HCT116 (cell line): ENCODE data around the gene TMED10. TPM values are rescaled to one million over a fixed set of nuclear protein-coding genes. Genes with fewer than 3 reads are reported as not detected.

Experiments
- ATAC-seq: fragments of 200-7000 bp; cut with Tn5 transposase; 2 replicates; pipeline ENCODE4 v1.9.1; 2020; ENCODE audit warnings: mild to moderate bottlenecking, moderate library complexity
- BruUV-seq: library from RNA; stranded (reverse); fragments of 400-500 nt; replicated peaks from 2 replicates; lab custom pipeline; 2021; lab: Mats Ljungman, UMichigan
- CTCF ChIA-PET: fragments of 300-600 bp; sonication (Branson Sonifier 250); formaldehyde crosslinking; loops from one replicate; lab custom pipeline; 2021; ENCODE audit warnings: antibody characterized with exemption; lab: Charles Lee
- POLR2A ChIA-PET: fragments of 300-600, 350-600 bp; sonication (Branson Sonifier 250); formaldehyde crosslinking; loops from one replicate; lab custom pipeline; 2021; ENCODE audit warnings: antibody characterized with exemption; lab: Charles Lee
- RAD21 ChIA-PET, 2 experiments: fragments of 300-600 bp; sonication (Branson Sonifier 250); formaldehyde crosslinking; loops; one replicate each; lab custom pipeline; 2023; ENCODE audit warnings: low total read pairs in 2 of 2; ENCODE audit not compliant: uncharacterized antibody in 2 of 2, unreplicated experiment in 2 of 2, low non-redundant PET in 1 of 2; lab: Charles Lee
- DNase-seq: peaks from one replicate; pipeline ENCODE4 v3.0.0-alpha.2; 2010; ENCODE audit warnings: low read depth, low spot score
- H2AFZ ChIP-seq: fragments of 200-600 bp; shearing (Covaris generic), sonication (generic); 2 replicates; pipeline ENCODE4 v1.6.1; 2017; ENCODE audit warnings: low read depth, mixed run types, mixed read lengths, antibody characterized with exemption, low read length; ENCODE audit not compliant: poor library complexity, severe bottlenecking
- H3K27ac ChIP-seq: 2 replicates; pipeline ENCODE4 v1.5.1; 2012; ENCODE audit warnings: low read depth, low read length
- H3K27me3 ChIP-seq: fragments of 200-600 bp; sonication (generic); 2 replicates; pipeline ENCODE4 v1.6.1; 2016; ENCODE audit warnings: mixed run types, low read length, mixed read lengths; ENCODE audit not compliant: insufficient read depth
- H3K36me3 ChIP-seq, 2 experiments: fragments of 200-500 bp in 1 of 2; fragments of 200-600 bp in 1 of 2; sonication (Bioruptor generic) in 1 of 2; sonication (generic) in 1 of 2; 2 replicates each; pipeline versions ENCODE4 v1.5.1 to v1.6.1; 2014 to 2016; ENCODE audit warnings: low read length in 2 of 2, inconsistent platforms in 1 of 2, mixed read lengths in 1 of 2, mixed run types in 1 of 2; ENCODE audit not compliant: insufficient read depth in 2 of 2, control insufficient read depth in 1 of 2
- H3K4me1 ChIP-seq, 2 experiments: fragments of 200-600 bp in 1 of 2; sonication (generic) in 1 of 2; 2 replicates each; pipeline versions ENCODE4 v1.5.1 to v1.6.1; 2012 to 2017; ENCODE audit warnings: low read length in 2 of 2, inconsistent platforms in 1 of 2, mild to moderate bottlenecking in 1 of 2, mixed read lengths in 1 of 2, mixed run types in 1 of 2, moderate library complexity in 1 of 2; ENCODE audit not compliant: insufficient read depth in 2 of 2, control insufficient read depth in 1 of 2
- H3K4me2 ChIP-seq: fragments of 200-600 bp; sonication (generic); 2 replicates; pipeline ENCODE4 v1.6.1; 2017; ENCODE audit warnings: mixed run types, low read length, mixed read lengths
- H3K4me3 ChIP-seq, 2 experiments: fragments of 200-600 bp in 1 of 2; sonication (generic) in 1 of 2; replicated peaks in 1 of 2; 2 replicates each; pipeline ENCODE4 v1.5.1; 2011 to 2016; ENCODE audit warnings: low read length in 2 of 2, control low read depth in 1 of 2, low read depth in 1 of 2, mild to moderate bottlenecking in 1 of 2, mixed read lengths in 1 of 2, mixed run types in 1 of 2
- H3K79me2 ChIP-seq: fragments of 200-600 bp; sonication (generic); 2 replicates; pipeline ENCODE4 v1.6.1; 2017; ENCODE audit warnings: mild to moderate bottlenecking, mixed run types, low read length, moderate library complexity, mixed read lengths; ENCODE audit not compliant: insufficient read depth
- H3K9ac ChIP-seq: fragments of 200-600 bp; sonication (generic); 2 replicates; pipeline ENCODE4 v1.6.1; 2016; ENCODE audit warnings: low read length, mixed read lengths
- H3K9me2 ChIP-seq: fragments of 200-600 bp; sonication (generic), shearing (Covaris generic); 2 replicates; pipeline ENCODE4 v1.6.1; 2017; ENCODE audit warnings: mixed run types, mild to moderate bottlenecking, moderate library complexity; ENCODE audit not compliant: insufficient read depth
- H3K9me3 ChIP-seq, 2 experiments: fragments of 200-500 bp in 1 of 2; fragments of 200-600 bp in 1 of 2; sonication (Bioruptor generic) in 1 of 2; sonication (generic) in 1 of 2; 2 replicates each; pipeline ENCODE4 v1.6.1; 2014 to 2017; ENCODE audit warnings: low read length in 2 of 2, mixed read lengths in 2 of 2, inconsistent platforms in 1 of 2, low read depth in 1 of 2, mild to moderate bottlenecking in 1 of 2, mixed run types in 1 of 2, moderate library complexity in 1 of 2; ENCODE audit not compliant: control insufficient read depth in 1 of 2, insufficient read depth in 1 of 2
- H4K20me1 ChIP-seq: fragments of 200-600 bp; sonication (generic), shearing (Covaris generic); 2 replicates; pipeline ENCODE4 v1.6.1; 2017; ENCODE audit warnings: mixed run types, mild to moderate bottlenecking, moderate library complexity; ENCODE audit not compliant: insufficient read depth
- CEBPB ChIP-seq: IDR thresholded peaks from 2 replicates; pipeline ENCODE4 v1.6.1; 2012; ENCODE audit warnings: low read depth
- EGR1 ChIP-seq: IDR thresholded peaks from 2 replicates; pipeline ENCODE4 v1.6.1; 2012; ENCODE audit warnings: low read depth
- ELF1 ChIP-seq: IDR thresholded peaks from 2 replicates; pipeline ENCODE4 v1.6.1; 2012; ENCODE audit warnings: low read depth, borderline replicate concordance
- EZH2 ChIP-seq: fragments of 200-600 bp; sonication (generic); IDR thresholded peaks from 2 replicates; pipeline ENCODE4 v1.6.1; 2017; ENCODE audit warnings: antibody characterized with exemption, mixed run types
- FOSL1 ChIP-seq: IDR thresholded peaks from 2 replicates; pipeline ENCODE4 v1.6.1; 2012; ENCODE audit warnings: low read depth
- JUND ChIP-seq: IDR thresholded peaks from 2 replicates; pipeline ENCODE4 v1.6.1; 2012
- POLR2A ChIP-seq: IDR thresholded peaks from 2 replicates; pipeline ENCODE4 v1.7.0; 2011; ENCODE audit warnings: borderline replicate concordance; ENCODE audit not compliant: insufficient read depth, insufficient read length; ENCODE audit errors: extremely low read depth
- POLR2AphosphoS5 ChIP-seq: IDR thresholded peaks from 2 replicates; pipeline ENCODE4 v1.6.1; 2011; ENCODE audit warnings: mild to moderate bottlenecking, low read depth, low read length, moderate library complexity
- RAD21 ChIP-seq: IDR thresholded peaks from 2 replicates; pipeline ENCODE4 v1.6.1; 2012; ENCODE audit warnings: low read depth, mild to moderate bottlenecking
- SIN3A ChIP-seq: IDR thresholded peaks from 2 replicates; pipeline ENCODE4 v1.6.1; 2012; ENCODE audit warnings: low read depth
- ZFX ChIP-seq: fragments of 450-650 bp; IDR thresholded peaks from 2 replicates; pipeline ENCODE4 v1.6.1; 2017
- ZNF274 ChIP-seq: fragments of 200-500 bp; sonication (Bioruptor generic); IDR thresholded peaks from 2 replicates; pipeline ENCODE4 v1.6.1; 2014; ENCODE audit warnings: mild to moderate bottlenecking, low read depth, low read length, inconsistent platforms
- intact Hi-C: fragments of 100-400 bp; cut with micrococcal nuclease; formaldehyde crosslinking; loops from 2 replicates; pipeline ENCODE4 v1.10.0; 2022
- total RNA-seq: library from RNA; stranded (reverse); gene quantifications from one replicate; pipeline ENCODE4 v1.2.1, GENCODE V29; 2021; ENCODE audit not compliant: unreplicated experiment
- TF ChIP-seq, protein P1 (sequence below): IDR thresholded peaks from 2 replicates; pipeline ENCODE4 v1.6.1; 2011; ENCODE audit warnings: mild to moderate bottlenecking, low read length, moderate library complexity; ENCODE audit not compliant: insufficient replicate concordance; ENCODE audit errors: extremely low read depth
- TF ChIP-seq, protein P2 (sequence below): IDR thresholded peaks from 2 replicates; pipeline ENCODE4 v1.6.1; 2012; ENCODE audit warnings: low read depth
- TF ChIP-seq, protein P3 (sequence below), 3 experiments: fragments of 200-600 bp in 1 of 3; sonication (generic) in 1 of 3; IDR thresholded peaks in 2 of 3; conservative IDR thresholded peaks in 1 of 3; 2 replicates each; pipeline ENCODE4 v1.5.1; 2012 to 2017; ENCODE audit warnings: low read depth in 2 of 3, low read length in 2 of 3, antibody characterized with exemption in 1 of 3, borderline replicate concordance in 1 of 3, control low read depth in 1 of 3, mild to moderate bottlenecking in 1 of 3, mixed read lengths in 1 of 3, mixed run types in 1 of 3, moderate library complexity in 1 of 3; ENCODE audit not compliant: insufficient read depth in 1 of 3
- TF ChIP-seq, protein P4 (sequence below): IDR thresholded peaks from 2 replicates; pipeline ENCODE4 v1.6.1; 2012

Gene TMED10
- total RNA-seq, 1 experiment from 2014 or later: 303 TPM

DNA sequence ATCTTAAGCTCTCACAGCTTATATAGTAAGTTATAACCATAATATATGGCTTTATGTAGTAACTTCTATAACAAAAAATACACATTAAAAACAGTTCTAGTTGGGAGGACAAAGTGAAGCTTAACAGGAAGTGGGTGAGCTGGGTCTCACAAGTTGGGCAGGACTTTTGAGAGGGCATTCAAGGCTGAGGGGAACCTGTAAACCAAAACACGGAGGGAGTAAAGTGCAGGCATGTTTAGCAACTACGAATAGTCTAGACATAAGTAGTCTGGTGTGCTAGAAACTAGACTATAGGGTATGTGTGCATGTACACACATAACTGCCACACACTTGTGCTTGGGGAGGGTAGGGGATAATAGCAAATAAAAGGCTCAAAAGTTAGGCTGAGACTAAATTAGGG, 35.4 kb downstream of the TMED10 start (continued):
- TF ChIP-seq, protein P1, sequence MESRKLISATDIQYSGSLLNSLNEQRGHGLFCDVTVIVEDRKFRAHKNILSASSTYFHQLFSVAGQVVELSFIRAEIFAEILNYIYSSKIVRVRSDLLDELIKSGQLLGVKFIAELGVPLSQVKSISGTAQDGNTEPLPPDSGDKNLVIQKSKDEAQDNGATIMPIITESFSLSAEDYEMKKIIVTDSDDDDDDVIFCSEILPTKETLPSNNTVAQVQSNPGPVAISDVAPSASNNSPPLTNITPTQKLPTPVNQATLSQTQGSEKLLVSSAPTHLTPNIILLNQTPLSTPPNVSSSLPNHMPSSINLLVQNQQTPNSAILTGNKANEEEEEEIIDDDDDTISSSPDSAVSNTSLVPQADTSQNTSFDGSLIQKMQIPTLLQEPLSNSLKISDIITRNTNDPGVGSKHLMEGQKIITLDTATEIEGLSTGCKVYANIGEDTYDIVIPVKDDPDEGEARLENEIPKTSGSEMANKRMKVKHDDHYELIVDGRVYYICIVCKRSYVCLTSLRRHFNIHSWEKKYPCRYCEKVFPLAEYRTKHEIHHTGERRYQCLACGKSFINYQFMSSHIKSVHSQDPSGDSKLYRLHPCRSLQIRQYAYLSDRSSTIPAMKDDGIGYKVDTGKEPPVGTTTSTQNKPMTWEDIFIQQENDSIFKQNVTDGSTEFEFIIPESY: no peak
- no peak for TF ChIP-seq POLR2A
- TF ChIP-seq JUND: no peak
- no peak for TF ChIP-seq EZH2
- TF ChIP-seq RAD21: no peak
- no peak for TF ChIP-seq POLR2AphosphoS5

DNA sequence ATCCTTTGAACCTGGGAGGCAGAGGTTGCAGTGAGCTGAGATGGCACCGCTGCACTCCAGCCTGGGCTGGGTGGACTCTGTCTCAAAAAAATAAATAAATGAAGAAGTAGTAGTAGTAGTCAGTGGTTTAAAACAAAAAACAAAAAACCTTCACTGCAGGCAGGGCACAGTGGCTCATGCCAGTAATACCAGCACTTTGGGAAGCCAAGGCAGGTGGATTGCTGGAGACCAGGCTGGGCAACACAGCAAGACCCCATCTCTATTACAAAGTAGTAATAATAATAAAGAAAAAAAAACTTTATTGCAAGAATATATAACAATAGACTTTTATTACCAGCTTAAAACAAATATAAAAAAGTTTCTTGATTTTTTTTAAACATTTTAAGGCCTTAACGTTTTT, 35.8 kb downstream of the TMED10 start:
- ATAC-seq: no peak
- Histone ChIP-seq H4K20me1 (no peaks in the 10 kb centered on the region; the same call in 1 of the 2 replicates), H3K27ac (no peak overlapping the region), H3K9ac (no peak overlapping the region), H3K9me3 (no peaks in the 10 kb centered on the region), H3K27me3 (no peaks in the 10 kb centered on the region), H3K9me2 (no peaks in the 10 kb centered on the region), H3K36me3 (peaks cover 5 to 7% of the 10 kb centered on the region in 2 experiments; a peak in 3 of 4 replicates), H3K4me2 (no peak overlapping the region), H3K4me1 (no peaks in the 10 kb centered on the region), H3K79me2 (peaks cover 66% of the 10 kb centered on the region), H2AFZ (no peak overlapping the region), H3K4me3 (no peak overlapping the region)
- RAD21 ChIA-PET: no interaction called here
- intact Hi-C loops: no loop called here
- DNase-seq: no peak
- no TSS peak for BruUV-seq
- CTCF ChIA-PET: interaction anchor here (1.7 kb wide), 1 partner anchor 161 kb away, joined by 3 read pairs; no protein-coding TSS in a partner anchor
- POLR2A ChIA-PET: no interaction called here
- TF ChIP-seq FOSL1 (no peak), EGR1 (no peak), POLR2A (no peak), CEBPB (no peak), SIN3A (no peak), ELF1 (no peak), ZFX (no peak), RAD21 (no peak), ZNF274 (no peak)
- TF ChIP-seq, protein P2, sequence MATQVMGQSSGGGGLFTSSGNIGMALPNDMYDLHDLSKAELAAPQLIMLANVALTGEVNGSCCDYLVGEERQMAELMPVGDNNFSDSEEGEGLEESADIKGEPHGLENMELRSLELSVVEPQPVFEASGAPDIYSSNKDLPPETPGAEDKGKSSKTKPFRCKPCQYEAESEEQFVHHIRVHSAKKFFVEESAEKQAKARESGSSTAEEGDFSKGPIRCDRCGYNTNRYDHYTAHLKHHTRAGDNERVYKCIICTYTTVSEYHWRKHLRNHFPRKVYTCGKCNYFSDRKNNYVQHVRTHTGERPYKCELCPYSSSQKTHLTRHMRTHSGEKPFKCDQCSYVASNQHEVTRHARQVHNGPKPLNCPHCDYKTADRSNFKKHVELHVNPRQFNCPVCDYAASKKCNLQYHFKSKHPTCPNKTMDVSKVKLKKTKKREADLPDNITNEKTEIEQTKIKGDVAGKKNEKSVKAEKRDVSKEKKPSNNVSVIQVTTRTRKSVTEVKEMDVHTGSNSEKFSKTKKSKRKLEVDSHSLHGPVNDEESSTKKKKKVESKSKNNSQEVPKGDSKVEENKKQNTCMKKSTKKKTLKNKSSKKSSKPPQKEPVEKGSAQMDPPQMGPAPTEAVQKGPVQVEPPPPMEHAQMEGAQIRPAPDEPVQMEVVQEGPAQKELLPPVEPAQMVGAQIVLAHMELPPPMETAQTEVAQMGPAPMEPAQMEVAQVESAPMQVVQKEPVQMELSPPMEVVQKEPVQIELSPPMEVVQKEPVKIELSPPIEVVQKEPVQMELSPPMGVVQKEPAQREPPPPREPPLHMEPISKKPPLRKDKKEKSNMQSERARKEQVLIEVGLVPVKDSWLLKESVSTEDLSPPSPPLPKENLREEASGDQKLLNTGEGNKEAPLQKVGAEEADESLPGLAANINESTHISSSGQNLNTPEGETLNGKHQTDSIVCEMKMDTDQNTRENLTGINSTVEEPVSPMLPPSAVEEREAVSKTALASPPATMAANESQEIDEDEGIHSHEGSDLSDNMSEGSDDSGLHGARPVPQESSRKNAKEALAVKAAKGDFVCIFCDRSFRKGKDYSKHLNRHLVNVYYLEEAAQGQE: no peak
- TF ChIP-seq, protein P1: no peak
- TF ChIP-seq, protein P3, sequence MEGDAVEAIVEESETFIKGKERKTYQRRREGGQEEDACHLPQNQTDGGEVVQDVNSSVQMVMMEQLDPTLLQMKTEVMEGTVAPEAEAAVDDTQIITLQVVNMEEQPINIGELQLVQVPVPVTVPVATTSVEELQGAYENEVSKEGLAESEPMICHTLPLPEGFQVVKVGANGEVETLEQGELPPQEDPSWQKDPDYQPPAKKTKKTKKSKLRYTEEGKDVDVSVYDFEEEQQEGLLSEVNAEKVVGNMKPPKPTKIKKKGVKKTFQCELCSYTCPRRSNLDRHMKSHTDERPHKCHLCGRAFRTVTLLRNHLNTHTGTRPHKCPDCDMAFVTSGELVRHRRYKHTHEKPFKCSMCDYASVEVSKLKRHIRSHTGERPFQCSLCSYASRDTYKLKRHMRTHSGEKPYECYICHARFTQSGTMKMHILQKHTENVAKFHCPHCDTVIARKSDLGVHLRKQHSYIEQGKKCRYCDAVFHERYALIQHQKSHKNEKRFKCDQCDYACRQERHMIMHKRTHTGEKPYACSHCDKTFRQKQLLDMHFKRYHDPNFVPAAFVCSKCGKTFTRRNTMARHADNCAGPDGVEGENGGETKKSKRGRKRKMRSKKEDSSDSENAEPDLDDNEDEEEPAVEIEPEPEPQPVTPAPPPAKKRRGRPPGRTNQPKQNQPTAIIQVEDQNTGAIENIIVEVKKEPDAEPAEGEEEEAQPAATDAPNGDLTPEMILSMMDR (IDR thresholded peaks at IDR 0.05 in 2 of 3, conservative IDR thresholded peaks at IDR 0.05 in 1 of 3; ENCODE audit: borderline replicate concordance in 1 of 3, insufficient read depth in 1 of 3, low read depth in 2 of 3, low read length in 2 of 3): no peak
- TF ChIP-seq, protein P4, sequence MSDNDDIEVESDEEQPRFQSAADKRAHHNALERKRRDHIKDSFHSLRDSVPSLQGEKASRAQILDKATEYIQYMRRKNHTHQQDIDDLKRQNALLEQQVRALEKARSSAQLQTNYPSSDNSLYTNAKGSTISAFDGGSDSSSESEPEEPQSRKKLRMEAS: no peak
